Spleen (tissue), 11 donors: ENCODE results near the gene BPGM. TPM values are rescaled to one million over a fixed set of nuclear protein-coding genes. Genes with fewer than 3 reads are reported as not detected.

ENCODE experiments used
- DNase-seq: peaks from one replicate; pipeline ENCODE4 v3.0.0-alpha.2; 2020
- H3K27ac ChIP-seq, 8 donors: fragments of 200-600 bp; sonication (generic) in 7 of 8; 1 replicate in 4 of 8; 2 replicates in 4 of 8; pipeline versions ENCODE4 v1.5.0 to v1.8.0; 2016 to 2021; ENCODE audit warnings: inconsistent platforms in 4 of 8, mild to moderate bottlenecking in 4 of 8, moderate library complexity in 1 of 8
- H3K27me3 ChIP-seq, 7 donors: fragments of 200-600 bp; sonication (generic) in 6 of 7; replicated peaks in 1 of 7; 1 replicate in 4 of 7; 2 replicates in 3 of 7; pipeline versions ENCODE4 v1.5.0 to v1.8.0; 2016 to 2021; ENCODE audit warnings: inconsistent platforms in 3 of 7, mild to moderate bottlenecking in 1 of 7
- H3K36me3 ChIP-seq, 6 donors: fragments of 200-600 bp; sonication (generic) in 5 of 6; 1 replicate in 4 of 6; 2 replicates in 2 of 6; pipeline versions ENCODE4 v1.5.0 to v1.8.0; 2016 to 2021; ENCODE audit warnings: inconsistent platforms in 2 of 6
- H3K4me1 ChIP-seq, 6 donors: fragments of 200-600 bp; sonication (generic) in 5 of 6; 1 replicate in 3 of 6; 2 replicates in 3 of 6; pipeline versions ENCODE4 v1.5.0 to v1.8.0; 2016 to 2021; ENCODE audit warnings: inconsistent platforms in 3 of 6
- H3K4me3 ChIP-seq, 8 donors: fragments of 200-600 bp; sonication (generic) in 7 of 8; 1 replicate in 4 of 8; 2 replicates in 4 of 8; pipeline versions ENCODE4 v1.5.0 to v1.8.0; 2016 to 2021; ENCODE audit warnings: inconsistent platforms in 4 of 8, mild to moderate bottlenecking in 4 of 8, moderate library complexity in 2 of 8
- H3K9me3 ChIP-seq, 8 donors: fragments of 200-600 bp; sonication (generic) in 7 of 8; 1 replicate in 4 of 8; 2 replicates in 4 of 8; pipeline versions ENCODE4 v1.5.0 to v1.8.0; 2016 to 2021; ENCODE audit warnings: inconsistent platforms in 4 of 8
- CTCF ChIP-seq, 11 experiments: fragments of 200-600 bp in 7 of 11; fragments of 450-650 bp in 4 of 11; sonication (generic) in 4 of 11; IDR thresholded peaks in 8 of 11; conservative IDR thresholded peaks in 3 of 11; 1 replicate in 7 of 11; 2 replicates in 4 of 11; pipeline versions ENCODE4 v1.4.0 to v1.8.0; 2016 to 2021; ENCODE audit warnings: antibody characterized with exemption in 11 of 11, inconsistent platforms in 4 of 11, mild to moderate bottlenecking in 1 of 11
- POLR2A ChIP-seq, 3 donors: fragments of 450-650 bp; IDR thresholded peaks; one replicate each; pipeline ENCODE4 v1.5.1; 2017; ENCODE audit warnings: antibody characterized with exemption in 3 of 3, mild to moderate bottlenecking in 1 of 3
- POLR2AphosphoS5 ChIP-seq, 3 donors: sonication (generic); formaldehyde crosslinking; IDR thresholded peaks; one replicate each; pipeline ENCODE4 v1.5.1; 2017; ENCODE audit warnings: antibody characterized with exemption in 3 of 3
- WGBS, 5 donors: extraction: QIAGEN DNeasy Blood & Tissue Kit in 3 of 5; methylation state at CpG; one replicate each; pipeline versions ENCODE4 v1.1.5 to v1.1.7; 2013 to 2018; 5-methylcytosine and 5-hydroxymethylcytosine counted together
- intact Hi-C: fragments of 100-400 bp; cut with DNase I; formaldehyde crosslinking; loops from one replicate; pipeline ENCODE4 v1.15.0; 2023; ENCODE audit warnings: low total_unique reads
- polyA plus RNA-seq, 3 donors: library from polyadenylated mRNA; stranded (reverse); fragments of 200-250 nt; gene quantifications; one replicate each; pipeline ENCODE4 v1.2.1, GENCODE V29; 2013
- total RNA-seq, 7 donors: library from RNA; depleted of rRNA in 3 of 7; stranded (reverse); fragments of >200 nt in 3 of 7; fragmentation: NEBNext Ultra II Directional in 4 of 7; extraction: Animal tissue kit (Norgen Biotek cat#: 25700) in 4 of 7; gene quantifications; one replicate each; pipeline versions ENCODE4 v1.1.0 to v1.2.1, GENCODE V29; 2016 to 2021
- donor health status: healthy with polysubstance abuse.
- donor health status: DM: no; HTN: no; CAD: no; lungs with moderate emphysema.
- donor health status: DM: no; HTN: no; CAD: no.
- donor health status: Bipolar disorder and iron deficiency.
- donor health status: healthy.
- donor health status: DM: no; HTN: no; CAD: no.
- donor health status: DM: yes; HTN: yes; CAD: no.

The BPGM gene
- total and polyA plus RNA-seq, 10 donors: 10.6 to 64.4 (median 14.4) TPM

- Histone ChIP-seq H3K27me3 (peaks cover 0 to 18% (median 0%) of the 10 kb centered on the region in 7 donors), H3K4me3 (no peak overlapping the region), H3K9me3 (no peaks in the 10 kb centered on the region), H3K27ac (no peak overlapping the region), H3K4me1 (no peaks in the 10 kb centered on the region), H3K36me3 (no peaks in the 10 kb centered on the region)
- TF ChIP-seq CTCF (IDR thresholded peaks at IDR 0.05 in 8 of 11, conservative IDR thresholded peaks at IDR 0.05 in 3 of 11) (no peak), POLR2AphosphoS5 (IDR thresholded peaks at IDR 0.05) (no peak), POLR2A (IDR thresholded peaks at IDR 0.05) (no peak)
- DNase-seq: no peak
- WGBS, 5 donors: 70 to 94% (median 79%) methylated on average over 2 of the region's 2 CpGs
- intact Hi-C loops: no loop called here
Measured at GRCh38 chr7:134612197-134612596, 34.5 kb upstream of the BPGM start.

GRCh38 chr7:134613623-134614347, 32.9 kb upstream of the BPGM start:
- no peaks in the 10 kb centered on the region for H3K36me3 ChIP-seq
- DNase-seq: no peak
- no peak overlapping the region for H3K27ac ChIP-seq
- TF ChIP-seq POLR2A (IDR thresholded peaks at IDR 0.05) (no peak), POLR2AphosphoS5 (IDR thresholded peaks at IDR 0.05) (no peak), CTCF (IDR thresholded peaks at IDR 0.05 in 8 of 11, conservative IDR thresholded peaks at IDR 0.05 in 3 of 11) (no peak)
- H3K4me1 ChIP-seq: no peaks in the 10 kb centered on the region
- WGBS, 5 donors: 21 to 51% (median 29%) methylated on average over 3 of the region's 3 CpGs
- intact Hi-C loops: no loop called here
- H3K27me3 ChIP-seq: peaks cover 0 to 17% (median 0%) of the 10 kb centered on the region in 7 donors
- no peaks in the 10 kb centered on the region for H3K9me3 ChIP-seq
- H3K4me3 ChIP-seq: no peak overlapping the region

DNA sequence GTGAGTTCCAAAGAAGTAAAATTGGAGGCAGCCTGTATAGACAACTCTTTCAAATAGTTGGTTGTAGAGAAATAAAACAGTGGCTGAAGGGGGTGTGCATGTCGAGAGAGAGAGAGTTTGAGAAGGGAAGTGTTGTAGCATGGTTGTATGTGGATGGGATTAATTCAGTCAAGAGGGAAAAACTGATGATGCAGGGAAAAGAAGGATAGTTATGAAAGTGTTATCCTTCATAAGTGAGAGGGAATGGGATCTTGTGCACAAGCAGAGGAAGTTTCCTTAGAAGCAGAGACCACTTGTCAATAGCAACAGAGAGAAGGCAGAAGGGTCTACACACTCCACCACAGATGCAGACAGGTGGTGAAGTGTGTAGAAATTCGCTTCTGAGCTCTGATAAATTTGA, 30.0 kb upstream of the BPGM start:
- peaks cover 0 to under 1% (median 0%) of the 10 kb centered on the region in 7 donors for H3K27me3 ChIP-seq
- H3K4me3 ChIP-seq: no peak overlapping the region
- H3K9me3 ChIP-seq: no peaks in the 10 kb centered on the region
- WGBS, 5 donors: 61 to 87% (median 70%) methylated on average over 2 of the region's 2 CpGs
- DNase-seq: no peak
- no peaks in the 10 kb centered on the region for H3K36me3 ChIP-seq
- H3K27ac ChIP-seq: no peak overlapping the region
- TF ChIP-seq CTCF (IDR thresholded peaks at IDR 0.05 in 8 of 11, conservative IDR thresholded peaks at IDR 0.05 in 3 of 11) (no peak), POLR2AphosphoS5 (IDR thresholded peaks at IDR 0.05) (no peak), POLR2A (IDR thresholded peaks at IDR 0.05) (no peak)
- intact Hi-C loops: no loop called here
- H3K4me1 ChIP-seq: no peaks in the 10 kb centered on the region

DNA sequence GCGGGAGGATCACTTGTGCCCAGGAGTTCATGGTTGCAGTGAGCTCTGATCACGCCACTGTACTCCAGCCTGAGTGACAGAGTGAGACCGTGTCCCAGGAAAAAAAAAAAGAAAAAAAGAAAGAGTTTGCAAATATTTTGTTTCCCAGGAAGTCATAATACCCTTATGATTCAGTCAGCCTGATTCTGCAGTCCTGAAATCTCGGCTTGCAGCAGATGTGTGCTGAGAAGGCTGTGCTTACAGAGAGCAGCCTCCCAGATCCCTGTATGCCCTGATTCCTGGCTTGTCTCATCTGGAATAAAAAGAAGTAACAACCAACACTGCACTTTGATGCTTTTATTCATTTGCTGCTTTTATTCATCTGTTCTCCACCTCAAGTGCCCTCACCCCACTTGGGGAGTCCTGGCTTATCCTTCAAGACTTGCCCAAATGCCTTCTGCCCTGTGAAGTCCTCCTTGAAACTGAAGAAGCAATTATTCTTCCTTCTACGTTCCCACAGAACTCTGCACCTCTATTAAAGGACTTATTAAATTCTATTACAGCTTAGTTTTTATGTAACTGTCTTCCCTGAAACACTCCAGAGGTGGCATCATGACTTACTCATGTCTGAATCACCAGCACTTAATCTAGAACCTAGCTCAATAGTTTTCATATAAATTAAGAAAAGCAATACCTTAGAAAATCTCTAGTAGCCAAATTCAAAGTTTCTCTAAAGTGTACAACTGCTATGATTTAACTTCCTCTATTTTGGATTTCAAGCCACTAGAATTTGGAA, 27.7 kb upstream of the BPGM start:
- DNase-seq: no peak
- 56 to 80% (median 65%) methylated on average over 5 of the region's 5 CpGs for WGBS, 5 donors
- Histone ChIP-seq H3K9me3 (no peaks in the 10 kb centered on the region), H3K36me3 (no peaks in the 10 kb centered on the region), H3K27me3 (peaks cover 0 to 20% (median 0%) of the 10 kb centered on the region in 7 donors), H3K4me3 (no peak overlapping the region), H3K27ac (no peak overlapping the region), H3K4me1 (no peaks in the 10 kb centered on the region)
- TF ChIP-seq CTCF (IDR thresholded peaks at IDR 0.05 in 8 of 11, conservative IDR thresholded peaks at IDR 0.05 in 3 of 11) (no peak), POLR2AphosphoS5 (IDR thresholded peaks at IDR 0.05) (no peak), POLR2A (IDR thresholded peaks at IDR 0.05) (no peak)
- intact Hi-C loops: no loop called here
